ENCODE results near the gene C8G. TPM values are rescaled to one million over a fixed set of nuclear protein-coding genes. Genes with fewer than 3 reads are reported as not detected.
A peak's percentile ranks its signal among the peaks of the same experiment; 100 is the strongest.

Gene C8G
- total RNA-seq, 2 experiments from 2014 or later, result 0.85 to 1.8 TPM

DNA sequence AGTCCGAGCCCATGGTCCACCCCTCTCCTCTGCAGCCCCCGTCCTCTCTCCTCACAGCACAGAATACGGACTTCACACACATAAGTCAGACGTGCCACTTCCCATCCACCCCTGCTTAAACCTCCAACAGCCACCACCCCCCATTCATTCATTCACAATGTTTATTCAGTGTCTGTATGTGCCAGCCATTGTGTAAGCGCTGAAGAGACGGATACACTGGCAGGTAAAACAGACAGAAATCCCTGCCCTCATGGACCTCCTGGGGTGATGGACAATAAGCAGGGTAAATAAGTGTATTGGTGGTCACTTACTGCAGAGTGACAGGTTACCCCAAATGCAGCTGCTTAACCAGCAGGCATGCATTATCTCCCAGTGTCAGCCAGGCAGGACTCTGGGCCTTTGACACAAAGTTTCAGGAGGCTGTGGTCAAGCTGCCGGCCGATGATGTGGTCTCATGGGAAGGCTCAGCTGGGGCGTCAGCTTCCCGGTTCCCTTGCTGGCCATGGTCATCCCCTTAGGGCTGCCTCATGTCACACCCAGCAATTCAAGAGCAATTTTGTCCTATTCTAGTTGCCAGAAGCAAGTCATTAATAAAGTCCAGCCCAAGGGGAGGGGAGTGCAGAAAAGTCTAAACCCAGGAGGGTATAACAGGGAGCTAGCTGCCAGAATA, 45.3 kb downstream of the C8G start:
- peaks cover 18% of the 10 kb centered on the region for H3K27me3 Mint-ChIP-seq
- peaks cover 7% of the 10 kb centered on the region for H3K36me3 Mint-ChIP-seq (ENCODE audit: low read depth)
- peaks cover 15% of the 10 kb centered on the region for H3K4me1 Mint-ChIP-seq
- no peak overlapping the region for H3K4me3 Mint-ChIP-seq
- H3K27ac Mint-ChIP-seq, result peak overlapping the region; percentile 26
- no peak for DNase-seq
- ChIA-PET CTCF (no interaction called here), POLR2A (no interaction called here)
- H3K9me3 Mint-ChIP-seq, result no peaks in the 10 kb centered on the region

DNA sequence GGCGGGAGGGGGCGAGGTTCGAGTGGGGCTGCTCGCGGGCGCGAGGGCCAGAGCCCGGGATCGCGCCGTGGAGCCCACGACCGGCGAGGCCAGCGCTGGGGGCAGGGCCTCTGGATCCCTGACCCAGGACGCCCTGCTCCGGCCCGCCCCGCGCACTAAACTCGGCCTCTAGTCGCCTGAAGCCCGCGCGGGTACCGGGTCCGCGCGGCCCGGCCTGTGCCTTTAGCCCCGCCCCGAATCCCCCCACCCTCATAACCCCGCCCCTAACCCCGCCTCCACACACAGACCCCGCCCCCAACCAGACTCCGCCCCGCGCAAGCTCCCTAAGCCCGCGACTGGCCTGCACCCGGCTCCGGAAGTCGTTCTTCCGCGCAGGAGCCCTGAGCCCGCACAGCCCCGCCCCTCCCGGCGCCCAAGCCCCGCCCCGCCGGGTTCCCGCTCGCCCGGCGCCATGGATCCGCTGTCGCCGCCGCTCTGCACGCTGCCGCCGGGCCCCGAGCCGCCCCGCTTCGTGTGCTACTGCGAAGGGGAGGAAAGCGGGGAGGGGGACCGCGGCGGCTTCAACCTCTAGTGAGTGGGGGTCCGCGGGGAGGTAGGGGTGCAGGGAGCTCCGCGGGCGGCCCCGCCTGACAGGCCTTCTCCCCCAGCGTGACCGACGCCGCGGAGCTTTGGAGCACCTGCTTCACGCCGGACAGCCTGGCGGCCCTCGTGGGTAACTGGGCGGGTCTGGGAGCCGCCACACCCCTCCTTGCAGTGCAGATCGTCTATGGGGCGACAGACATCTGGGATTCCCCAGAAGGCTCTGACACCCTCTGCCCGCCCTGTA, 47.2 kb downstream of the C8G start, which contains the start of gene PAXX:
Gene PAXX, plus strand, starts transcription at position 430 of the 826 bp plus-strand sequence. Its CDS starts 22 bp downstream, at position 452.
- DNase-seq, result peak; percentile 93
- H3K4me3 Mint-ChIP-seq, result peak within 1 kb of the TSS; percentile 82
- H3K27ac Mint-ChIP-seq, result peak within 1 kb of the TSS; percentile 86
- H3K36me3 Mint-ChIP-seq (ENCODE audit: low read depth), result peaks cover 7% of the 10 kb centered on the region
- H3K27me3 Mint-ChIP-seq, result peaks cover 12% of the 10 kb centered on the region
- H3K4me1 Mint-ChIP-seq, result peaks cover 25% of the 10 kb centered on the region
- ChIA-PET POLR2A (interaction anchor here (1.1 kb wide), 1 partner anchor 14 kb away, joined by 3 read pairs; no protein-coding TSS in a partner anchor), CTCF (interaction anchor here (0.9 to 2.2 kb wide), 8 partner anchors 9 to 264 kb away, joined by 3 to 16 read pairs (median 4); partner anchors contain the start of gene ABCA2)
- H3K9me3 Mint-ChIP-seq, result no peaks in the 10 kb centered on the region

DNA sequence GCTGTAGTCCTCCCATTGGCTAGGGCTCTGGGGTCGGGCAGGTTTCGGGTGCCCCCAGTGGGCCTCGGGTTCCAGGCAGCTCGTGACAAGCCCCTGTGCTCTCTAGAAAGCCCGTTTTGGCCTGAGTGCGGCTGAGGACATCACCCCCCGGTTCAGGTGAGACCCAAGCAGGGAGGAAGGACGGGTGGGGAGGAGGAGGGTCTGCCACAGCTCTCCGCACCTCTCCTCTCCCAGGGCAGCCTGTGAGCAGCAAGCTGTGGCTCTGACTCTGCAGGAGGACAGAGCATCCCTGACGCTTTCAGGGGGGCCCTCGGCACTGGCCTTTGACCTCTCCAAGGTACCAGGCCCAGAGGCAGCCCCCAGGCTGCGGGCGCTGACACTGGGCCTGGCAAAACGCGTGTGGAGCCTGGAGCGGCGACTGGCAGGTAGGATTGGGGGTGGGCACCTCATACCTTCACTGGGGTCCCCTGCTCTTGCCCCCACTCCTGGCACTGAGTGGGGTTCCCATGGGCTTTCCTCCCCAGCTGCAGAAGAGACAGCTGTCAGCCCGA, 47.9 kb downstream of the C8G start:
- H3K9me3 Mint-ChIP-seq, result no peaks in the 10 kb centered on the region
- no peak for DNase-seq
- H3K36me3 Mint-ChIP-seq (ENCODE audit: low read depth), result peaks cover 7% of the 10 kb centered on the region
- ChIA-PET POLR2A (interaction anchor here (1.1 kb wide), 1 partner anchor 14 kb away, joined by 3 read pairs; no protein-coding TSS in a partner anchor), CTCF (interaction anchor here (0.9 to 2.4 kb wide), 11 partner anchors 8 to 264 kb away, joined by 3 to 16 read pairs (median 3); partner anchors contain the start of gene ABCA2)
- peaks cover 32% of the 10 kb centered on the region for H3K4me1 Mint-ChIP-seq
- H3K4me3 Mint-ChIP-seq, result peak overlapping the region; percentile 82
- H3K27ac Mint-ChIP-seq, result peak overlapping the region; percentile 82
- peaks cover 11% of the 10 kb centered on the region for H3K27me3 Mint-ChIP-seq

DNA sequence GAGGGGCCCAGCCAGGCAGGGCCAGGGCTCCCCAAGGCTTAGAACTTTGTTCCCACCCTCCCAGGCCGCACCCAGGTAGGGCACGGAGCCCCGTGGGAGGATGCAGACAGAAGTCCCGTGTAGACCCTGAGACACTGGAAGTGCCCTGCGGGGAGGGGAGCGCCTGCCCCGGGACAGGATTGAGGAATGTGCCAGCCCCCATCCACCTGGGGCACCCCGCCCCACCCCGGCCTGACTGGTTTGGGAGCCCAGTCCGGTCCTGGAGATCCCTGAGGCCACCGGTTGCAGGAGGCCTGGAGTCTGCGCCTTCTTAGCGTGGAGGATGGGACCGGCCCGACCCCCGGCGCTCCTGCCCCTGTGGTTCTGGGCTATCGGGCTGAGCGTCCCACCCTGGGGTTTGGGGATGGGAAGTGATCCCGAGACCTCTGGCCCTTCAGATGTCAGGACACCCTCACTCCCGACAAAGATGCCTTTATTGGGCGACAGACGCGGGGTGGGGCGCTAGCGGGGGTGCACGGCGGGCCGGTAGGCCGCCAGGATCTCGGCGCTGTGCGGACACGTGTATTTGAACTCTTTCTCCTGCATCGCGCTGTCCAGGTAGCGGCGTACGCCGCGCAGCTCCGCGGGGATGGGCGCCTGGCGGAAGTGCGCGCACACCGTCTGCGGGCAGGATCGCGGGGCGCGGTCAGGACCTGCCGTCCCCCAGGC, 49.3 kb downstream of the C8G start:
- ChIA-PET POLR2A (no interaction called here), CTCF (interaction anchor here (1.2 to 2.4 kb wide), 5 partner anchors 9 to 151 kb away, joined by 3 to 11 read pairs (median 3); partner anchors contain the start of gene ABCA2)
- Mint-ChIP-seq H3K4me3 (peak overlapping the region; percentile 82), H3K27me3 (peaks cover 7% of the 10 kb centered on the region), H3K27ac (no peak overlapping the region), H3K9me3 (no peaks in the 10 kb centered on the region), H3K36me3 (ENCODE audit: low read depth) (peaks cover 7% of the 10 kb centered on the region), H3K4me1 (peaks cover 43% of the 10 kb centered on the region)
- no peak for DNase-seq

DNA sequence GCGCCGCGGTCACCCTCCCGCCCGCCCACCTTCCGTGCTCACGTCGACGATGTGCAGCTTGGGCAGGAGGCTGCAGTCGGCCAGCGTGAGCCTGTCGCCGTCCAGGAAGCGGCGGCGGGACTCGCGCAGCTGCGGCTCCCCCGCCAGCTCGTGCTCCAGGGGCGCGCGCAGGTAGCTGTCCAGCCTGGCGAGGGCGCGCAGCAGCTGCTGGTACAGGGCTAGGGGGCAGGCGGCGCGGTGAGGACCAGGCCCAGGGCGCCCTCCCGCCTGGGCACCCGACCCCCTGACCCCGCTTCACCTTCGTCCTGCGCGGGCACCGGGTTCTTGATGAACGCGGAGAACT, 49.8 kb downstream of the C8G start:
- Mint-ChIP-seq H3K27ac (no peak overlapping the region), H3K36me3 (ENCODE audit: low read depth) (peaks cover 7% of the 10 kb centered on the region), H3K4me3 (no peak overlapping the region), H3K4me1 (peaks cover 45% of the 10 kb centered on the region), H3K27me3 (peaks cover 7% of the 10 kb centered on the region), H3K9me3 (no peaks in the 10 kb centered on the region)
- POLR2A ChIA-PET, result no interaction called here
- CTCF ChIA-PET, result interaction anchor here (1.2 to 2.4 kb wide), 3 partner anchors 9 to 34 kb away, joined by 3 to 11 read pairs (median 3); partner anchors contain the start of gene ABCA2
- DNase-seq, result no peak

DNA sequence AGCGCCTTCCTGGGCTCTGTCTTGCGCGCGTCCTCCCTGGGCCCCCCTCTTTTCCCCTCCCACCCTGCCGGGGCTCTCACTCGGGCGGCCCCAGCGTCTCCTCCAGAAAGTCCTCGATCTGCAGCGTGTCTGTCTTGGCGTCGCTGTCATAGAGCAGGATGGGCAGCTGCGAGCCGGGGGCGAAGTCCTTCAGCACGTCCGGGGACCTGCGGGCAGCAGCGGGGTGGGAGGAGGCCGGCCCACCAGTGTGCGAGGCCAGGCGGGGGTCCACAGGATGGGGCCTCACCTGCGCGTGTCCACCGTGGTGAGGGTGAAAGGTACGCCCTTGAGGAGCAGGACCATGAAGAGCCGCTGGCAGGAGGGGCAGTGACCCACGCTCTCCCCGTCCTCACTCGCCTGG, 50.3 kb downstream of the C8G start:
- no peak overlapping the region for H3K27ac Mint-ChIP-seq
- peaks cover 50% of the 10 kb centered on the region for H3K4me1 Mint-ChIP-seq
- H3K36me3 Mint-ChIP-seq (ENCODE audit: low read depth), result peaks cover 7% of the 10 kb centered on the region
- CTCF ChIA-PET, result interaction anchor here (1.2 to 2.4 kb wide), 2 partner anchors 34 to 40 kb away, joined by 10 to 11 read pairs; partner anchors contain the start of gene ABCA2
- H3K4me3 Mint-ChIP-seq, result no peak overlapping the region
- no peaks in the 10 kb centered on the region for H3K9me3 Mint-ChIP-seq
- no peak for DNase-seq
- peaks cover 4% of the 10 kb centered on the region for H3K27me3 Mint-ChIP-seq
- POLR2A ChIA-PET, result no interaction called here

DNA sequence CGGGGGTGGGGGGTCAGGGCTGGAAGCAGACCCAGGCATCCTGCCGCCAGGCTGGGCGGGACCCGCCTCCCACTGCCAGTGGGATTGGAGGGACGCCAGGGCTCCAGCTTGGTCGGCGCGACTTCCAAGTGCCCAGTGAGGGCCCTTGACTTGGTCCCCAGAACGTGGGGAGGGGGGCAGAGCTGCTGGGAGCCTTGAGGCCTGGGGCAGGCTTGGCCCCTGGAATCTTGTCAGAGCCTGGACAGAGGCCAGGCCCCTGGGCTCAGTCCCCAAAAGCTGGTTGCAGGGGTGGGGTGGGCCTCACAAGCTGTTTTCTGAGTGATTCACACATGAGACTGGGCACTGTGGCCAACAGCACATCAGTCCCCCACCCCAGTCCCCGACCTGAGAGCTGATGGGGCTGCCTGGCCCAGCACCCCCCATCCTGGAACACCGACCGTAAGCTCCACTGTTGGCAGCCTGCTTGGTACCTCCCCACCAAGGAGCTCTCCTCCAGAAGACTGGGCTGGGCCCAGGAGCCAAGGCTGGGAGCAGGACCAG, 50.8 kb downstream of the C8G start:
- H3K27ac Mint-ChIP-seq, result peak overlapping the region; percentile 81
- peaks cover 6% of the 10 kb centered on the region for H3K27me3 Mint-ChIP-seq
- ChIA-PET POLR2A (no interaction called here), CTCF (interaction anchor here (0.5 to 2.6 kb wide), 6 partner anchors 18 to 173 kb away, joined by 3 to 15 read pairs (median 6); partner anchors contain the start of gene AJM1)
- H3K4me1 Mint-ChIP-seq, result peaks cover 55% of the 10 kb centered on the region
- H3K4me3 Mint-ChIP-seq, result peak overlapping the region; percentile 59
- H3K36me3 Mint-ChIP-seq (ENCODE audit: low read depth), result peaks cover 7% of the 10 kb centered on the region
- no peaks in the 10 kb centered on the region for H3K9me3 Mint-ChIP-seq
- no peak for DNase-seq

Other genes starting within 250 kb of the C8G start
- not detected for gene DIPK1B, start 232.7 kb upstream of the C8G start, total RNA-seq
- not detected for gene LCN10, start 202.3 kb upstream of the C8G start, total RNA-seq
- not detected for gene LCN6, start 196.7 kb upstream of the C8G start, total RNA-seq
- not detected for gene LCN8, start 187.0 kb upstream of the C8G start, total RNA-seq
- not detected for gene LCN15, start 180.7 kb upstream of the C8G start, total RNA-seq
- gene TMEM141, start 153.9 kb upstream of the C8G start, total RNA-seq, result 10 to 100 TPM; 28.5 to 38.5 TPM
- 1 to 10 TPM in 1 of 2 experiments, under 1 TPM in 1; 0.97 to 1.1 TPM for gene CCDC183, start 148.9 kb upstream of the C8G start, total RNA-seq
- gene RABL6, start 137.3 kb upstream of the C8G start, total RNA-seq, result 100 to 1,000 TPM in 1 of 2 experiments, 10 to 100 TPM in 1; 95.5 to 109 TPM
- gene AJM1, start 102.8 kb upstream of the C8G start, total RNA-seq, result 1 to 10 TPM; 4.0 to 4.1 TPM
- gene PHPT1, start 95.8 kb upstream of the C8G start, total RNA-seq, result 10 to 100 TPM; 90.1 to 99.4 TPM
- 10 to 100 TPM; 12.4 to 14.4 TPM for gene MAMDC4, start 92.9 kb upstream of the C8G start, total RNA-seq
- 100 to 1,000 TPM; 290 to 291 TPM for gene EDF1, start 78.9 kb upstream of the C8G start, total RNA-seq
- 10 to 100 TPM; 39.4 to 49.4 TPM for gene TRAF2, start 58.7 kb upstream of the C8G start, total RNA-seq
- gene FBXW5, start 505 bp upstream of the C8G start, total RNA-seq, result 100 to 1,000 TPM; 116 to 123 TPM
- gene LCN12, start 7.0 kb downstream of the C8G start, total RNA-seq, result 1 to 10 TPM; 3.1 to 3.5 TPM
- 10 to 100 TPM; 22.1 to 24.0 TPM for gene PTGDS, start 32.3 kb downstream of the C8G start, total RNA-seq
- under 1 TPM; 0.48 to 0.67 TPM for gene LCNL1, start 37.8 kb downstream of the C8G start, total RNA-seq
- gene PAXX, start 47.2 kb downstream of the C8G start, total RNA-seq, result 10 to 100 TPM; 80.2 to 98.4 TPM
- gene CLIC3, start 51.3 kb downstream of the C8G start, total RNA-seq, result 1 to 10 TPM; 2.6 to 4.4 TPM
- 10 to 100 TPM; 67.7 to 70.3 TPM for gene ABCA2, start 83.0 kb downstream of the C8G start, total RNA-seq
- 10 to 100 TPM in 1 of 2 experiments, 1 to 10 TPM in 1; 8.9 to 10.3 TPM for gene FUT7, start 86.8 kb downstream of the C8G start, total RNA-seq
- 10 to 100 TPM; 35.5 to 41.4 TPM for gene NPDC1, start 100.9 kb downstream of the C8G start, total RNA-seq
- gene ENTPD2, start 108.8 kb downstream of the C8G start, total RNA-seq, result not detected
- 10 to 100 TPM; 33.8 to 40.6 TPM for gene SAPCD2, start 125.3 kb downstream of the C8G start, total RNA-seq
- gene UAP1L1, start 132.3 kb downstream of the C8G start, total RNA-seq, result 10 to 100 TPM; 19.1 to 21.9 TPM
- 10 to 100 TPM; 43.0 to 55.0 TPM for gene MAN1B1, start 141.7 kb downstream of the C8G start, total RNA-seq
- gene DPP7, start 169.5 kb downstream of the C8G start, total RNA-seq, result 100 to 1,000 TPM; 206 to 259 TPM
- under 1 TPM in 1 of 2 experiments, not detected in 1; 0.05 TPM for gene GRIN1, start 193.9 kb downstream of the C8G start, total RNA-seq
- not detected for gene LRRC26, start 224.8 kb downstream of the C8G start, total RNA-seq
- gene TMEM210, start 226.8 kb downstream of the C8G start, total RNA-seq, result not detected
- 10 to 100 TPM; 61.3 to 76.1 TPM for gene ANAPC2, start 243.3 kb downstream of the C8G start, total RNA-seq
- gene SSNA1, start 243.4 kb downstream of the C8G start, total RNA-seq, result 10 to 100 TPM; 74.8 to 81.3 TPM

Measured in activated CD4-positive, alpha-beta T cell treated with anti-CD3 and anti-CD28 coated beads, Interleukin-2, amount 10 ng/mL, durations not matched to agents 7 days and 5 days (primary cell).